ENCODE measurements around the gene TSPYL4.

DNA sequence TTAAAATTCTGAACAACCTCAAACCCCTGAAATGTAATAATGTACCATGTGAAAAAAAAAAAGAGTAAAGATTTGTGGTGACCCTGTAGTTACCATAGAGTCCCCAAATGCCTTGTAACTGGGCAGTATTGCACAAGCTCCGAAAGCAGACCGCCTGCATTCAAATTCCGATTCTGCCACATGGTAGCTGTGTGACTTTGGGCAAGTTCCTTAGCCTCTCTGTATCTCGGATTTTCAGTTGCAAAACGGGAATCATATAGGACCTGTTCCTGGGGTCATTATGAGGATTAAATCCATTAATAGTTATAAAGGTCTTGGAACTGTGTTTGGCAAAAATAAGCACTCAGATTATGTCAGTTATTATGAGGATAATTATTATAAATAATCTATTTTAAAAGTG, 43.6 kb downstream of the TSPYL4 start:
- no peak for TF ChIP-seq EZH2 (IDR thresholded peaks at IDR 0.05; ENCODE audit: borderline replicate concordance, low read length)
- TF ChIP-seq, protein P1, sequence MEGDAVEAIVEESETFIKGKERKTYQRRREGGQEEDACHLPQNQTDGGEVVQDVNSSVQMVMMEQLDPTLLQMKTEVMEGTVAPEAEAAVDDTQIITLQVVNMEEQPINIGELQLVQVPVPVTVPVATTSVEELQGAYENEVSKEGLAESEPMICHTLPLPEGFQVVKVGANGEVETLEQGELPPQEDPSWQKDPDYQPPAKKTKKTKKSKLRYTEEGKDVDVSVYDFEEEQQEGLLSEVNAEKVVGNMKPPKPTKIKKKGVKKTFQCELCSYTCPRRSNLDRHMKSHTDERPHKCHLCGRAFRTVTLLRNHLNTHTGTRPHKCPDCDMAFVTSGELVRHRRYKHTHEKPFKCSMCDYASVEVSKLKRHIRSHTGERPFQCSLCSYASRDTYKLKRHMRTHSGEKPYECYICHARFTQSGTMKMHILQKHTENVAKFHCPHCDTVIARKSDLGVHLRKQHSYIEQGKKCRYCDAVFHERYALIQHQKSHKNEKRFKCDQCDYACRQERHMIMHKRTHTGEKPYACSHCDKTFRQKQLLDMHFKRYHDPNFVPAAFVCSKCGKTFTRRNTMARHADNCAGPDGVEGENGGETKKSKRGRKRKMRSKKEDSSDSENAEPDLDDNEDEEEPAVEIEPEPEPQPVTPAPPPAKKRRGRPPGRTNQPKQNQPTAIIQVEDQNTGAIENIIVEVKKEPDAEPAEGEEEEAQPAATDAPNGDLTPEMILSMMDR (conservative IDR thresholded peaks at IDR 0.05 in 1 of 2, IDR thresholded peaks at IDR 0.05 in 1 of 2; ENCODE audit: extremely low read depth in 1 of 2, insufficient read depth in 1 of 2, low read depth in 1 of 2, low read length in 2 of 2), result no peak
